Caco-2 (cell line): Measurements from ENCODE around the gene ABCA5. TPM values are rescaled to one million over a fixed set of nuclear protein-coding genes. Genes with fewer than 3 reads are reported as not detected.

ENCODE experiments used
- total RNA-seq: library from RNA; stranded (reverse); gene quantifications from 2 replicates; pipeline ENCODE4 v1.2.3, GENCODE V29; 2022

Gene ABCA5
- total RNA-seq, 1 experiment from 2014 or later, result 11.0 TPM

Other genes starting within 250 kb of the ABCA5 start
- gene ABCA6, start 185.2 kb downstream of the ABCA5 start, total RNA-seq, result 1.8 and 2.5 TPM in 2 replicates
- gene ABCA10, start 98.3 kb downstream of the ABCA5 start, total RNA-seq, result not detected in 2 replicates
- gene MAP2K6, start 87.6 kb upstream of the ABCA5 start, total RNA-seq, result 9.6 and 11.5 TPM in 2 replicates